Posterior cingulate gyrus (tissue), 11 donors: ENCODE measurements around the gene SEZ6L.

ENCODE experiments used
- DNase-seq, 10 donors: peaks; one replicate each; pipeline versions ENCODE4 v3.0.0 to v3.0.0-alpha.2; 2020 to 2021; ENCODE audit warnings: mixed read lengths in 3 of 10
- intact Hi-C: fragments of 100-400 bp; cut with DNase I; formaldehyde crosslinking; loops from one replicate; pipeline ENCODE4 v1.15.1; 2023

SEZ6L gene

DNA sequence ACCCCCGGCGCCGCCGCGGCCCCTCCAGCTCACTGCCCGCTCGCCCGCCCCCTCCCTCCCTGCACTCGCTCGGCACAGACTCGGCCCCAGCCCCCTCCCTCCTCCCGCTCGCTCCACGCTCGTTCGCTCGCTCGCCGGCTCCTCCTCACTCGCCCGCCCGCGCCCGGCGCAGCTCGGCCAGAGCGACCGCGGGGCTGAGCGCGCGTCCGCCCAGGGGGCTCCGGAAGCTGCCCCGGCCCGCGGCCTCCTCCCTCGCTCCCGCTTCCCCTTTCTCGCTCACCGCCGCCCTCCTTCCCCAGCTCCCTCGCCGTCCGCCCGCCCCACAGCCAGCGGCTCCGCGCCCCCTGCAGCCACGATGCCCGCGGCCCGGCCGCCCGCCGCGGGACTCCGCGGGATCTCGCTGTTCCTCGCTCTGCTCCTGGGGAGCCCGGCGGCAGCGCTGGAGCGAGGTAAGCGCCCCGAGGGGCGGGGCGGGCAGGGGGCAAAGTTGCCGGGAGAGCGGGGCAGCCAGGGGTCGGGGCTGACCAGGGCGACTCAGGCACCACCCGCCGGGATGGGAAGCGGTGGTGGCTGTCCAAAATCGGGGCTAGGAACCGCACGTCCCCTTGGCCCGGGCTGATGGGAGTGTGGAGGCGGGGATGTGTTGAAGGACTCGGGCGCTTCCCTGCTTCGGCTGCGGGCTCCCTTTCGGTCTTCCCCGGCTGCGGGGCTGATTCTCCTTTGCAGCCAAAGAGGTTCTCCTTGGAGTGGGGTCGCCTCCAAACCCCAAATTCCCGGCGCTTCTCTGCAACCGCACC lies at the start of gene SEZ6L:
Gene SEZ6L (plus strand): TSS at position 148 of the 797 bp plus-strand sequence. CDS start 208 bp downstream, at position 356.
- intact Hi-C loops = loop anchor here (10.0 kb wide), 1 partner anchor 55 kb away; no protein-coding TSS in a partner anchor
- DNase-seq = peak; percentile 31 to 94 (median 54)

GRCh38 chr22:26122920-26123468 lies 46.3 kb upstream of the SEZ6L start:
- intact Hi-C loops = no loop called here
- no peak for DNase-seq

DNA sequence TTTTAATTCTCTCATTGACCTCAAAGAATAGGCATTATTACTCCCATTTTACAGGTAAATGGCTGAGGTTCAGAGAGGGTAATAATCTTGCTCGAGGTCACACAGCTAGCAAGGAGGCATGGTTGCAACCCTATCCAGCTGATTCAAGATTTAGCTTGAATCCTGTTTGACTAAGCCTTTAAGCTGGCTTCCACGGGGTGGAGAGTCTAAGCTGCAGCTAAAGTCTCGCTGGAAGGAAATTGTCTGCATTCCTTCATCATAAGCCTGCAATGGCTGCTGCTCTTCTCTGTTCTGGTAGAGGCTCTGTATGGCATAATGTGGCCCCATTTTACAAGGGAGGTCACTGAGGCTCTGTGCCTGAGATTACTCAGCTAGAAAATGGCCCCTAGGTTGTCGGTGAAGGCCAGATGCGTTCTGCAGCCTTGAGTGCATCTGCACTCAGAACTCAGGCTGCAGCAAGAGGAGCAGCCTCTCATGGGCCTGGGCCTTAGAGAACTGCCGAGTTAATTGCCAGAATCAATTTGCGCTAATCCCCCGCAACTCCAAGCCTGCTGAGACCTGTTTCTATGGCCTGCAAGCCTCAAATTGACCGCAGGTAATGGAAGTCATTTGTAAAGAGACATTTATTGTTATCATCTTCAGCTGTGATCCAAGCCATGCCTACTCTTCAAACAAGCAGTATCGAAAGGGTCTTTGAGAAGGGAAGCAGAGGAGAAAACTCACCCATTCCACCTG lies 44.1 kb upstream of the SEZ6L start:
- intact Hi-C loops = no loop called here
- no peak for DNase-seq

DNA sequence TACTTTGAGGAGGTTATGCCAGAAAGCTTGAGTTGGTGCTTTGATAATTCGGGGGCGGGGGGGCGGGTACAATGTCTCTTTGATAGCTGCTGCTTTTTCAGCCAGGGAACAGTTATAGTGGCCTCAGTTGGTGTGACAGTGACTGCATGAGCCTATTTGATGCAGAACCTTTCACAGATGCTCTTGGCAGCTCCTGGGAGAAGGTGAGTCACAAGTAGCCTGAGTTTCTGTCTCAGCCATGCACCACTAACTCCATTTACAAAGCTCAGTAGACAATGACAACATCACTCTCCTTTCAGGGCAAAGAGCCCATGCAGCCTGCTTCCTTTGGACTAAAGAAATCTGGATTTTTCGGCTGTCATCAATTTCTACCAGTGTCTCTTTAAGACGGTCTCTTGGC lies 42.1 kb upstream of the SEZ6L start:
- no peak for DNase-seq
- intact Hi-C loops = no loop called here

GRCh38 chr22:26127556-26127955 lies 41.7 kb upstream of the SEZ6L start:
- intact Hi-C loops = no loop called here
- no peak for DNase-seq

GRCh38 chr22:26131589-26132154 lies 37.6 kb upstream of the SEZ6L start:
- no peak for DNase-seq
- intact Hi-C loops = no loop called here

DNA sequence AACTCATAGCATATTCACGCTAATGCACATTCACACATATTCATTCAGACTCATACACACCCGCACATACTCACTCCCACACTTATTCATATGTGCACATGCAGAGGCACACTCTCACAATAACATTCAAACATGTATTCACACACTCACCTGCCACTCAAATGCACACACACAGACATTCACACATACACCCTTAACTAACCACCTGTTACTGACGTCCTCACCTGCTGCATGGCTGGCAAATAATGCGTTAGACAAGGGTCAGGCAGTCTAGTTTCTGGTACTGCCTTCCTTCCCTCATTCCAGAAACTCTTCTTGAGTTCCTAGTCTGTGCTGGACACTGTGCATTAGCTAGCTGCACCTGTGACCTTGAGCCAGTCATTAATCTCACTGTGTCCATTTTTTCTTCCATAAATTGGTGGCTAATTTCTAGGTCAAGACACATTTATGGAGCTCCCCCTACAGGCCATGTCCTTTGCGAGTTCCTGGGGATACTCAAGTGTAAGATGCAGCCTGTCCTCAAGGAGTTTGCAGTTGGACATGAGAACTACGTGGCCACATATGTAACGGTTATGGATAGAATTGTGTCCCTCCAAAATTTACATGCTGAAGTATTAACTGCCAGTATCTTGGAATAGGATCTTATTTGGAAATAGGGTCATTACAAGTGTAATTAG lies 34.5 kb upstream of the SEZ6L start:
- DNase-seq = no peak
- intact Hi-C loops = no loop called here

DNA sequence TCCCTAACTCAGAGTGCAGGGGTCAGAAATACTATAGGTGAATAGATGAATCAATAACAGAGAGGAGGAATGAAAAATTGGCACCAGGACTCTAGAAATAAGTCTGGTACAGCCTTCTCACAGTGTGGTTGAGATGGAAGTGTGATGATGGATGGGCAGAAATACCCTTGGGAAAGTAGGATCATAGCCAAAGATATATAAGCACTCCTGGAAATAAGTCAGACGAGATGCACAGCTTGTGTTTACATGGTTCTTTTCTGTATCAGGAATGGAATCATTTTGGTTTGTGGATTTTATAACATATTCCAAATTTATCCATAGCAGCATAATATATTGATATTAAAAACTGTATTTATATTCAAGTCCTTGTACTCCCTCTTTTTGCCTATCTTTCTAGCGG lies 33.5 kb upstream of the SEZ6L start:
- no peak for DNase-seq
- intact Hi-C loops = no loop called here

- DNase-seq = peak; percentile 28 to 92 (median 53)
- intact Hi-C loops = no loop called here
These were observed 30.0 kb upstream of the SEZ6L start for GRCh38 chr22:26139310-26139709.

DNA sequence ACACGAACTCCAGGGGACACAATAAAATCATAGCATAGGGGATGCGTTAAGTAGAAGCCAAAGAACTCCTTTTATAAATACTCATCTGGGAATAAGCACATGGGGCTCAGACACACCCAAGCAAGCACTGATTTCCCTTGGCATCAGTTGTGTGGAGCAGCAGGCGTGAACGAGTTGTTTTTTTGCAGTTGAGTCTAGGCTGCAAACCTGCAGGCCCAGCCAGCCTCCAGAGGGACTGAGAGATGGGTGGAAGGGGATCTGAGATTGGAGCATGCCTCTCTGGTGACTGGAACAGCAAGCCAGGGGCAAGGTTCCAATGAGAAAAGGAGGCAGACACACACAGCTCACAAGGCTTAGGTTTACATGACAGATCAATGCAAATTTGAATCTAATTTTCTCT lies 27.4 kb upstream of the SEZ6L start:
- intact Hi-C loops = no loop called here
- DNase-seq = no peak

DNA sequence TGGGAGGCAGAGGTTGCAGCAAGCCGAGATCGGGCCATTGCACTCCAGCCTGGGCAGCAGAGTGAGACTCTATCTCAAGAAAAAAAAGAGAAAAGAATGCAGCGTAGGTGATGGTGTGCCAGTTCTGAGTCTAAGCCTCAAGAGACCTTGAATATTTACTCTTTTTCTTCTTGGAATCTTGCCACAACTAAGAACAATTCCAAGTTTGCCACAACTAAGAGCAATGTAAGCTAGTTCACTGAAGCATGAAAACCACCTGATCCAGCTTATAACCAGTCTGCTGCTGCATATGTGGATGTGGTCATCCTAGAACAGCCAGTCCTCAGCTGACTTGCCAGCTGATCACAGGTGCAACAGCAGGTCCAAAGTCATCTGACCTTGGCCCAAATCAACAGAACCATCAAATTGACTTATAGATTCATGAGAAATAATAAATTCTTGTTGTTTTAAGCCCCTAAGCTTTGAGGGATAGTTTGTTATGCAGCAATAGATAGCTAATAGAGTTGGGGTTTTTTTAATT lies 25.4 kb upstream of the SEZ6L start:
- no peak for DNase-seq

GRCh38 chr22:26159886-26160285 lies 9.4 kb upstream of the SEZ6L start:
- DNase-seq = no peak
- intact Hi-C loops = no loop called here

More for the DNA sequence above, 25.4 kb upstream of the SEZ6L start:
- intact Hi-C loops = no loop called here

- intact Hi-C loops = no loop called here
- DNase-seq = no peak
These were observed 7.5 kb upstream of the SEZ6L start for GRCh38 chr22:26161746-26162145.

GRCh38 chr22:26162926-26163325 lies 6.3 kb upstream of the SEZ6L start:
- intact Hi-C loops = no loop called here

DNA sequence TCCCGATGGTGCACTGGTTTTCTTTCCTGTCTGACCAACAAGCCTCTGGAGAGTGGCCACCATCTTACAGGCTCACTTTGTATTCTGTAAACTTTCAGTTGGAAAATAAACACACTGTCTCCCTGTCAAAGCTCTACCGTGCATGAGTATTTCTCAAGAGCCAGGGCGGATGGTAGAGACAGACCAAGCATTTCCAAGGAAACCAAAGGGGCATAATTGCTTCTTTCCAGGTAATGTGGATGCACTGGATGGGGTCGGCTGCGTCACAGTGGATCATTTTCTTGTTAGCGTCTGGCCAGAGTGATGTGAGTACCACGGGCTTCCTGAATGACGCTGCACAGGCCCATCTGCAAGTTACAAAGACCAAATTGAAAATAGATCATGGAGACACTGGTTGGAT lies 5.1 kb upstream of the SEZ6L start:
- DNase-seq = no peak
- intact Hi-C loops = no loop called here

More at GRCh38 chr22:26162926-26163325, 6.3 kb upstream of the SEZ6L start:
- no peak for DNase-seq

- intact Hi-C loops = no loop called here
- DNase-seq = peak in 6 of 10 donors; percentile 15 to 83 (median 48)
These were observed 871 bp upstream of the SEZ6L start for GRCh38 chr22:26168330-26168851.

- DNase-seq = peak in 8 of 10 donors; percentile 11 to 85 (median 31)
- intact Hi-C loops = no loop called here
These were observed 335 bp upstream of the SEZ6L start for GRCh38 chr22:26168939-26169314.

- intact Hi-C loops = loop anchor here (10.0 kb wide), 1 partner anchor 55 kb away; no protein-coding TSS in a partner anchor
These were observed 840 bp downstream of the SEZ6L start for GRCh38 chr22:26170112-26170492.

GRCh38 chr22:26170795-26171580 lies 1.7 kb downstream of the SEZ6L start:
- peak in 9 of 10 donors; percentile 18 to 89 (median 47) for DNase-seq
- intact Hi-C loops = loop anchor here (10.0 kb wide), 1 partner anchor 54 kb away; no protein-coding TSS in a partner anchor

More at GRCh38 chr22:26170112-26170492, 840 bp downstream of the SEZ6L start:
- peak in 1 of 10 donors; percentile 9 for DNase-seq
